T-helper 17 cell (primary cell): Measurements from ENCODE around the gene PNLIP. TPM values are rescaled to one million over a fixed set of nuclear protein-coding genes. Genes with fewer than 3 reads are reported as not detected.
A peak's percentile ranks its signal among the peaks of the same experiment; 100 is the strongest.

Experiments used
- ATAC-seq: fragments of 150-1000 bp; cut with Tn5 transposase; 2 replicates; pipeline ENCODE4 v1.10.0; 2021; ENCODE audit warnings: mild to moderate bottlenecking, moderate library complexity
- DNase-seq, 3 donors: peaks; one replicate each; pipeline versions ENCODE4 v3.0.0 to v3.0.0-alpha.2; 2020 to 2021
- H3K9me3 ChIP-seq: one replicate; pipeline ENCODE4 v1.7.0; 2013; ENCODE audit warnings: low read length, mild to moderate bottlenecking; ENCODE audit not compliant: control insufficient read depth, poor library complexity, severe bottlenecking
- H3K27ac Mint-ChIP-seq: one replicate; pipeline ENCODE4 v1.8.0; 2022; ENCODE audit warnings: mild to moderate bottlenecking, moderate library complexity, mixed read lengths
- H3K27me3 Mint-ChIP-seq: one replicate; pipeline ENCODE4 v1.8.0; 2022; ENCODE audit warnings: mixed read lengths
- H3K36me3 Mint-ChIP-seq: one replicate; pipeline ENCODE4 v1.8.0; 2022; ENCODE audit warnings: low read depth, mixed read lengths
- H3K4me1 Mint-ChIP-seq: one replicate; pipeline ENCODE4 v1.8.0; 2022; ENCODE audit warnings: mild to moderate bottlenecking, mixed read lengths
- H3K4me3 Mint-ChIP-seq: one replicate; pipeline ENCODE4 v1.8.0; 2022; ENCODE audit warnings: mild to moderate bottlenecking, moderate library complexity, mixed read lengths
- total RNA-seq, 4 donors: library from RNA in 2 of 4; stranded (reverse) in 2 of 4; gene quantifications; one replicate each; pipeline ENCODE4 v1.2.3 and lab custom pipeline; 2022 to 2026

Gene PNLIP
- total RNA-seq, 2 donors from 2014 or later, result not detected

- H3K36me3 Mint-ChIP-seq, result no peaks in the 10 kb centered on the region
- peaks cover 18% of the 10 kb centered on the region for H3K27me3 Mint-ChIP-seq
- ATAC-seq, result no peak
These were observed 45.1 kb downstream of the PNLIP start, which contains the start of gene PNLIPRP1 for GRCh38 chr10:116590590-116591444. TSS of gene PNLIPRP1 (plus strand) at chr10:116590959. CDS start at chr10:116591130, 171 bp downstream.

GRCh38 chr10:116593139-116593740, 47.5 kb downstream of the PNLIP start:
- H3K9me3 ChIP-seq, result no peaks in the 10 kb centered on the region
- DNase-seq, result no peak
- Mint-ChIP-seq H3K36me3 (no peaks in the 10 kb centered on the region), H3K27ac (no peak overlapping the region), H3K27me3 (peaks cover 13% of the 10 kb centered on the region), H3K4me1 (no peaks in the 10 kb centered on the region), H3K4me3 (no peak overlapping the region)
- no peak for ATAC-seq

More at GRCh38 chr10:116590590-116591444, 45.1 kb downstream of the PNLIP start, which contains the start of gene PNLIPRP1:
- Mint-ChIP-seq H3K4me3 (no peak within 1 kb of the TSS), H3K4me1 (no peaks in the 10 kb centered on the region), H3K27ac (no peak within 1 kb of the TSS)
- H3K9me3 ChIP-seq, result no peaks in the 10 kb centered on the region
- DNase-seq, result no peak

- H3K27me3 Mint-ChIP-seq, result peaks cover 13% of the 10 kb centered on the region
- H3K36me3 Mint-ChIP-seq, result no peaks in the 10 kb centered on the region
These were observed 48.8 kb downstream of the PNLIP start for GRCh38 chr10:116594525-116595035.

GRCh38 chr10:116596062-116596461, 50.3 kb downstream of the PNLIP start:
- Mint-ChIP-seq H3K4me3 (no peak overlapping the region), H3K27ac (no peak overlapping the region), H3K27me3 (peaks cover 11% of the 10 kb centered on the region), H3K4me1 (no peaks in the 10 kb centered on the region), H3K36me3 (no peaks in the 10 kb centered on the region)
- DNase-seq (no peak), ATAC-seq (no peak)
- H3K9me3 ChIP-seq, result no peaks in the 10 kb centered on the region

More at GRCh38 chr10:116594525-116595035, 48.8 kb downstream of the PNLIP start:
- H3K9me3 ChIP-seq, result no peaks in the 10 kb centered on the region
- Mint-ChIP-seq H3K4me1 (no peaks in the 10 kb centered on the region), H3K27ac (no peak overlapping the region), H3K4me3 (no peak overlapping the region)
- ATAC-seq (no peak), DNase-seq (no peak)

GRCh38 chr10:116597543-116597942, 51.8 kb downstream of the PNLIP start:
- H3K4me3 Mint-ChIP-seq, result no peak overlapping the region
- H3K27me3 Mint-ChIP-seq, result peaks cover 6% of the 10 kb centered on the region
- DNase-seq (no peak), ATAC-seq (no peak)
- no peaks in the 10 kb centered on the region for H3K4me1 Mint-ChIP-seq
- H3K36me3 Mint-ChIP-seq, result no peaks in the 10 kb centered on the region
- H3K27ac Mint-ChIP-seq, result no peak overlapping the region
- no peaks in the 10 kb centered on the region for H3K9me3 ChIP-seq

- DNase-seq, result no peak
- no peaks in the 10 kb centered on the region for H3K9me3 ChIP-seq
- H3K36me3 Mint-ChIP-seq, result no peaks in the 10 kb centered on the region
- no peak overlapping the region for H3K4me3 Mint-ChIP-seq
- no peaks in the 10 kb centered on the region for H3K4me1 Mint-ChIP-seq
- no peak for ATAC-seq
- no peak overlapping the region for H3K27ac Mint-ChIP-seq
- H3K27me3 Mint-ChIP-seq, result peaks cover 2% of the 10 kb centered on the region
These were observed 52.6 kb downstream of the PNLIP start for GRCh38 chr10:116598329-116598728.

- Mint-ChIP-seq H3K36me3 (no peaks in the 10 kb centered on the region), H3K4me3 (no peak overlapping the region), H3K4me1 (no peaks in the 10 kb centered on the region), H3K27me3 (peaks cover under 1% of the 10 kb centered on the region), H3K27ac (no peak overlapping the region)
- DNase-seq (no peak), ATAC-seq (no peak)
- no peaks in the 10 kb centered on the region for H3K9me3 ChIP-seq
These were observed 54.3 kb downstream of the PNLIP start for GRCh38 chr10:116599991-116600390.

- Mint-ChIP-seq H3K36me3 (peaks cover 2% of the 10 kb centered on the region), H3K27me3 (peaks cover 23% of the 10 kb centered on the region), H3K4me3 (no peak overlapping the region), H3K4me1 (no peaks in the 10 kb centered on the region), H3K27ac (no peak overlapping the region)
- no peaks in the 10 kb centered on the region for H3K9me3 ChIP-seq
- ATAC-seq (no peak), DNase-seq (no peak)
These were observed 57.1 kb downstream of the PNLIP start for GRCh38 chr10:116602648-116603400.

- peaks cover 43% of the 10 kb centered on the region for H3K27me3 Mint-ChIP-seq
- ATAC-seq (no peak), DNase-seq (no peak)
- no peak overlapping the region for H3K27ac Mint-ChIP-seq
- no peak overlapping the region for H3K4me3 Mint-ChIP-seq
- H3K36me3 Mint-ChIP-seq, result peaks cover 2% of the 10 kb centered on the region
- H3K4me1 Mint-ChIP-seq, result no peaks in the 10 kb centered on the region
- no peaks in the 10 kb centered on the region for H3K9me3 ChIP-seq
These were observed 60.3 kb downstream of the PNLIP start for GRCh38 chr10:116606061-116606483.

GRCh38 chr10:116607336-116607735, 61.6 kb downstream of the PNLIP start:
- ATAC-seq (no peak), DNase-seq (no peak)
- no peaks in the 10 kb centered on the region for H3K9me3 ChIP-seq
- Mint-ChIP-seq H3K4me3 (no peak overlapping the region), H3K27ac (no peak overlapping the region), H3K36me3 (peaks cover 2% of the 10 kb centered on the region), H3K27me3 (peaks cover 43% of the 10 kb centered on the region), H3K4me1 (no peaks in the 10 kb centered on the region)

GRCh38 chr10:116608686-116609594, 63.2 kb downstream of the PNLIP start:
- Mint-ChIP-seq H3K36me3 (peaks cover 2% of the 10 kb centered on the region), H3K27me3 (peaks cover 50% of the 10 kb centered on the region), H3K4me3 (peak overlapping the region; percentile 33), H3K27ac (no peak overlapping the region), H3K4me1 (no peaks in the 10 kb centered on the region)
- no peak for ATAC-seq
- no peaks in the 10 kb centered on the region for H3K9me3 ChIP-seq
- DNase-seq, result no peak

GRCh38 chr10:116610443-116611152, 64.9 kb downstream of the PNLIP start:
- H3K27ac Mint-ChIP-seq, result no peak overlapping the region
- no peak overlapping the region for H3K4me3 Mint-ChIP-seq

More at GRCh38 chr10:116610443-116611152, 64.9 kb downstream of the PNLIP start:
- ATAC-seq (no peak), DNase-seq (no peak)
- peaks cover 49% of the 10 kb centered on the region for H3K27me3 Mint-ChIP-seq
- H3K4me1 Mint-ChIP-seq, result no peaks in the 10 kb centered on the region
- peaks cover 2% of the 10 kb centered on the region for H3K36me3 Mint-ChIP-seq
- H3K9me3 ChIP-seq, result no peaks in the 10 kb centered on the region
